Panc1 (cell line): Measurements from ENCODE around the gene ZBTB20. TPM values are rescaled to one million over a fixed set of nuclear protein-coding genes. Genes with fewer than 3 reads are reported as not detected.

Source experiments
- ATAC-seq: fragments of 200-7000 bp; cut with Tn5 transposase; 2 replicates; pipeline ENCODE4 v1.9.1; 2020; ENCODE audit warnings: mild to moderate bottlenecking, moderate library complexity
- BruUV-seq: library from RNA; stranded (reverse); fragments of 400-500 nt; replicated peaks from 2 replicates; lab custom pipeline; 2021; lab: Mats Ljungman, UMichigan
- CTCF ChIA-PET: fragments of 300-600 bp; sonication (Branson Sonifier 250); formaldehyde crosslinking; loops from one replicate; lab custom pipeline; 2022; ENCODE audit warnings: antibody characterized with exemption; lab: Charles Lee
- POLR2A ChIA-PET: fragments of 300-600 bp; sonication (Branson Sonifier 250); formaldehyde crosslinking; loops from one replicate; lab custom pipeline; 2022; ENCODE audit warnings: antibody characterized with exemption; lab: Charles Lee
- DNase-seq: peaks from one replicate; pipeline ENCODE4 v3.0.0-alpha.2; 2010; ENCODE audit warnings: low read depth, low spot score
- H3K27ac ChIP-seq: 2 replicates; pipeline ENCODE4 v1.5.1; 2011; ENCODE audit warnings: mild to moderate bottlenecking, low read length, inconsistent platforms
- H3K27me3 ChIP-seq: fragments of 200-500 bp; sonication (Bioruptor generic); 2 replicates; pipeline ENCODE4 v1.6.0; 2014; ENCODE audit warnings: low read length, inconsistent platforms; ENCODE audit not compliant: control insufficient read depth, insufficient read depth
- H3K36me3 ChIP-seq: fragments of 200-500 bp; sonication (Bioruptor generic); 2 replicates; pipeline ENCODE4 v1.5.1; 2014; ENCODE audit warnings: inconsistent platforms, mild to moderate bottlenecking, low read length, moderate library complexity; ENCODE audit not compliant: control insufficient read depth, insufficient read depth
- H3K4me1 ChIP-seq: 2 replicates; pipeline ENCODE4 v1.5.1; 2011; ENCODE audit warnings: inconsistent platforms, mild to moderate bottlenecking, low read length, moderate library complexity; ENCODE audit not compliant: control insufficient read depth, insufficient read depth
- H3K4me3 ChIP-seq, 2 experiments: 2 replicates each; pipeline ENCODE4 v1.5.1; 2011 to 2012; ENCODE audit warnings: low read depth in 2 of 2, low read length in 2 of 2, mild to moderate bottlenecking in 2 of 2, inconsistent platforms in 1 of 2, moderate library complexity in 1 of 2
- H3K9me3 ChIP-seq: fragments of 200-500 bp; sonication (Bioruptor generic); 2 replicates; pipeline ENCODE4 v1.5.1; 2014; ENCODE audit warnings: low read depth, mild to moderate bottlenecking, inconsistent platforms, low read length, moderate library complexity; ENCODE audit not compliant: control insufficient read depth, insufficient read depth
- CTCF ChIP-seq: fragments of 450-650 bp; IDR thresholded peaks from 2 replicates; pipeline ENCODE4 v1.5.1; 2017; ENCODE audit warnings: mild to moderate bottlenecking
- POLR2AphosphoS5 ChIP-seq: IDR thresholded peaks from 2 replicates; pipeline ENCODE4 v1.6.1; 2012; ENCODE audit warnings: mild to moderate bottlenecking, low read depth, low read length, moderate library complexity
- REST ChIP-seq, 2 experiments: IDR thresholded peaks; 2 replicates each; pipeline ENCODE4 v1.6.1; 2011 to 2012; ENCODE audit warnings: low read depth in 2 of 2, control low read depth in 1 of 2, low read length in 1 of 2, mild to moderate bottlenecking in 1 of 2, moderate library complexity in 1 of 2; ENCODE audit not compliant: insufficient read depth in 1 of 2
- SIN3A ChIP-seq: IDR thresholded peaks from 2 replicates; pipeline ENCODE4 v1.6.1; 2012; ENCODE audit warnings: low read depth, mild to moderate bottlenecking, low read length, moderate library complexity, borderline replicate concordance; ENCODE audit not compliant: insufficient read depth
- TCF7L2 ChIP-seq: IDR thresholded peaks from 2 replicates; pipeline ENCODE4 v1.6.1; 2011; ENCODE audit warnings: mild to moderate bottlenecking, low read depth, low read length, inconsistent platforms
- in situ Hi-C: cut with HindIII; loops from 2 replicates; pipeline ENCODE4 v1.10.0; 2016; ENCODE audit warnings: low sequenced_read_pairs, low pct_unique_long_range_greater_than_20kb
- intact Hi-C: fragments of 100-400 bp; cut with micrococcal nuclease; formaldehyde crosslinking; loops from one replicate; pipeline ENCODE4 v1.10.0; 2022; ENCODE audit not compliant: unreplicated experiment
- total RNA-seq: library from RNA; stranded (reverse); gene quantifications from one replicate; pipeline ENCODE4 v1.2.1, GENCODE V29; 2021; ENCODE audit not compliant: unreplicated experiment

ZBTB20 gene
- total RNA-seq, 1 experiment from 2014 or later = 4.1 TPM

GRCh38 chr3:114308377-114308776, 838.7 kb downstream of the ZBTB20 start:
- ChIA-PET CTCF (no interaction called here), POLR2A (no interaction called here)
- intact Hi-C loops (no loop called here), in situ Hi-C loops (no loop called here)
- no peaks in the 10 kb centered on the region for H3K36me3 ChIP-seq
- H3K9me3 ChIP-seq = no peaks in the 10 kb centered on the region
- DNase-seq (no peak), ATAC-seq (no peak)
- no TSS peak for BruUV-seq
- no peak overlapping the region for H3K27ac ChIP-seq
- TF ChIP-seq SIN3A = no peak
- no peak overlapping the region for H3K4me3 ChIP-seq
- no peaks in the 10 kb centered on the region for H3K27me3 ChIP-seq
- H3K4me1 ChIP-seq = no peaks in the 10 kb centered on the region

GRCh38 chr3:114307832-114308231, 839.3 kb downstream of the ZBTB20 start:
- Histone ChIP-seq H3K4me3 (no peak overlapping the region), H3K4me1 (no peaks in the 10 kb centered on the region), H3K27ac (no peak overlapping the region), H3K9me3 (no peaks in the 10 kb centered on the region), H3K27me3 (no peaks in the 10 kb centered on the region), H3K36me3 (no peaks in the 10 kb centered on the region)
- DNase-seq (no peak), ATAC-seq (no peak)
- intact Hi-C loops = no loop called here
- CTCF ChIA-PET = no interaction called here
- POLR2A ChIA-PET = no interaction called here
- in situ Hi-C loops = no loop called here
- BruUV-seq = no TSS peak
- TF ChIP-seq POLR2AphosphoS5 (no peak), REST (IDR thresholded peaks at IDR 0.05; ENCODE audit: insufficient read depth in 1 of 2, low read depth in 2 of 2, low read length in 1 of 2) (no peak), SIN3A (no peak), TCF7L2 (no peak), CTCF (no peak)

- BruUV-seq = no TSS peak
- no peak for ATAC-seq
These were observed 839.8 kb downstream of the ZBTB20 start for GRCh38 chr3:114307222-114307830.

More at GRCh38 chr3:114307222-114307830, 839.8 kb downstream of the ZBTB20 start:
- intact Hi-C loops (no loop called here), in situ Hi-C loops (no loop called here)
- H3K27ac ChIP-seq = no peak overlapping the region
- no peak for DNase-seq
- ChIA-PET POLR2A (no interaction called here), CTCF (no interaction called here)
- no peaks in the 10 kb centered on the region for H3K9me3 ChIP-seq
- H3K36me3 ChIP-seq = no peaks in the 10 kb centered on the region
- no peaks in the 10 kb centered on the region for H3K4me1 ChIP-seq
- no peak overlapping the region for H3K4me3 ChIP-seq
- TF ChIP-seq TCF7L2 (no peak), CTCF (no peak), SIN3A (no peak), REST (IDR thresholded peaks at IDR 0.05; ENCODE audit: insufficient read depth in 1 of 2, low read depth in 2 of 2, low read length in 1 of 2) (no peak), POLR2AphosphoS5 (no peak)
- H3K27me3 ChIP-seq = no peaks in the 10 kb centered on the region; the same call in 1 of the 2 replicates
